ENCODE measurements around the gene CEACAM4. TPM values are rescaled to one million over a fixed set of nuclear protein-coding genes. Genes with fewer than 3 reads are reported as not detected.
A peak's percentile ranks its signal among the peaks of the same experiment; 100 is the strongest.
"Not testable (repeated sequence)": the region's sequence is repeated elsewhere in the genome, so short reads cannot be mapped to it uniquely, and the experiment has no call there.

CEACAM4 gene
- 1 to 10 TPM in 1 of 3 donors, under 1 TPM in 1, not detected in 1; 0.25 to 1.2 TPM for total RNA-seq
- long read RNA-seq, donor 1, result 0 reads
- long read RNA-seq, donor 2, partial matches to known transcripts, result 0 of 1 reads
- long read RNA-seq, donor 2, other reads (novel, unspliced or antisense), result 1 of 1 reads

- H3K4me3 ChIP-seq, result no peak within 1 kb of the TSS
- DNase-seq, result peak in 1 of 3 donors; percentile 14
- H3K36me3 ChIP-seq (ENCODE audit: low read depth), result no peaks in the 10 kb centered on the region
- TF ChIP-seq CTCF (IDR thresholded peaks at IDR 0.05), result no peak
- peaks cover 16% of the 10 kb centered on the region for H3K9me3 ChIP-seq
- ATAC-seq, result peak; percentile 63
- intact Hi-C loops (cut with DNase I, micrococcal nuclease), result no loop called here
- no peaks in the 10 kb centered on the region for H3K4me1 ChIP-seq (ENCODE audit: low read depth)
These were observed at the start of gene CEACAM4 for GRCh38 chr19:41626877-41627276. CEACAM4 (minus strand) TSS chr19:41627074; CDS start chr19:41626963, 111 bp downstream.

GRCh38 chr19:41671486-41671885, 44.6 kb upstream of the CEACAM4 start:
- intact Hi-C loops (cut with DNase I, micrococcal nuclease), result no loop called here
- DNase-seq, result peak in 2 of 3 donors; percentile 42 to 60
- Histone ChIP-seq H3K4me1 (ENCODE audit: low read depth) (peaks cover 21% of the 10 kb centered on the region), H3K4me3 (no peak overlapping the region), H3K36me3 (ENCODE audit: low read depth) (no peaks in the 10 kb centered on the region), H3K9me3 (no peaks in the 10 kb centered on the region)
- ATAC-seq, result peak; percentile 78
- no peak for TF ChIP-seq CTCF (IDR thresholded peaks at IDR 0.05)

GRCh38 chr19:41670755-41671154, 43.9 kb upstream of the CEACAM4 start:
- intact Hi-C loops (cut with DNase I, micrococcal nuclease), result no loop called here
- no peak for TF ChIP-seq CTCF (IDR thresholded peaks at IDR 0.05)
- Histone ChIP-seq H3K4me3 (no peak overlapping the region), H3K36me3 (ENCODE audit: low read depth) (no peaks in the 10 kb centered on the region), H3K4me1 (ENCODE audit: low read depth) (peaks cover 21% of the 10 kb centered on the region), H3K9me3 (peaks cover 7% of the 10 kb centered on the region)
- peak; percentile 73 for ATAC-seq
- peak in 2 of 3 donors; percentile 31 to 43 for DNase-seq

GRCh38 chr19:41668315-41668714, 41.4 kb upstream of the CEACAM4 start:
- ATAC-seq, result peak; percentile 75
- intact Hi-C loops (cut with DNase I, micrococcal nuclease), result no loop called here
- no peak for DNase-seq
- Histone ChIP-seq H3K4me1 (ENCODE audit: low read depth) (peaks cover 21% of the 10 kb centered on the region), H3K36me3 (ENCODE audit: low read depth) (no peaks in the 10 kb centered on the region), H3K4me3 (no peak overlapping the region), H3K9me3 (peaks cover 20% of the 10 kb centered on the region)
- no peak for TF ChIP-seq CTCF (IDR thresholded peaks at IDR 0.05)

GRCh38 chr19:41666075-41666474, 39.2 kb upstream of the CEACAM4 start:
- TF ChIP-seq CTCF (IDR thresholded peaks at IDR 0.05), result no peak
- Histone ChIP-seq H3K9me3 (peaks cover 20% of the 10 kb centered on the region), H3K4me3 (no peak overlapping the region), H3K4me1 (ENCODE audit: low read depth) (peaks cover 14% of the 10 kb centered on the region), H3K36me3 (ENCODE audit: low read depth) (no peaks in the 10 kb centered on the region)
- intact Hi-C loops (cut with DNase I, micrococcal nuclease), result no loop called here
- ATAC-seq (no peak), DNase-seq (no peak)

- intact Hi-C loops (cut with DNase I, micrococcal nuclease), result no loop called here
These were observed 30.3 kb upstream of the CEACAM4 start for GRCh38 chr19:41657157-41657556.

GRCh38 chr19:41656756-41657155, 29.9 kb upstream of the CEACAM4 start:
- DNase-seq; ATAC-seq; H3K36me3 ChIP-seq (ENCODE audit: low read depth); H3K4me1 ChIP-seq (ENCODE audit: low read depth); intact Hi-C loops (cut with DNase I, micrococcal nuclease); H3K4me3 ChIP-seq; H3K9me3 ChIP-seq: not testable (repeated sequence)

More at GRCh38 chr19:41657157-41657556, 30.3 kb upstream of the CEACAM4 start:
- no peak for DNase-seq
- Histone ChIP-seq H3K4me3 (no peak overlapping the region), H3K36me3 (ENCODE audit: low read depth) (no peaks in the 10 kb centered on the region), H3K9me3 (no peaks in the 10 kb centered on the region), H3K4me1 (ENCODE audit: low read depth) (no peaks in the 10 kb centered on the region)
- no peak for ATAC-seq
- no peak for TF ChIP-seq CTCF (IDR thresholded peaks at IDR 0.05)

All from mucosa of descending colon (tissue), 3 donors.